ENCODE data around the gene NDRG3.

NDRG3 gene

DNA sequence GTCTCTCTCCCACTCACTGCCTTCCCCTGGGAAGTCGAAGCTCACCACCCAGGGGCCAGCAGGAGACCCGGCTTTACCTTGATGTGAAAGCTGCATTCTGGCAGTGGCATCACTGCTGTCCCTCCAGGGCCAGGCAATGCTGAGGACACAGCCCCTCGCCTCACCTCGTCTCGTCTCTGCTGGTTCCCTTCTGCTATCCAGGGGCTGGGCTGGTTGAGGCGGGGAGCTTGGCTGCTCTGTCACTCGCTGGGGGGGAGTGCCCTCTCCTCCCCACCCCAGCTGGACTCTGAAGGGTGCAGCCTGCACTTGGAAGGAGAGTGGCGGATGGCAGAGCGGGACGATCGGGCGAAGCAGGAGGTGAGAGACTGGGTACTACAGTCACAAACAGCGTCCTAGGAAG is 40.4 kb upstream of the NDRG3 start:
- Histone ChIP-seq H3K27me3 (replicated peaks; ENCODE audit: insufficient read depth, low read length) (no peaks in the 10 kb centered on the region), H4K20me1 (ENCODE audit: insufficient read depth, low read length) (no peaks in the 10 kb centered on the region), H3K4me1 (ENCODE audit: low read length) (no peaks in the 10 kb centered on the region), H3K9me3 (replicated peaks; ENCODE audit: insufficient read depth, low read length) (no peaks in the 10 kb centered on the region), H3K4me3 (ENCODE audit: low read length) (no peak overlapping the region), H3K9me2 (replicated peaks; ENCODE audit: insufficient read depth, low read length) (no peaks in the 10 kb centered on the region), H2AFZ (ENCODE audit: low read length) (no peak overlapping the region), H3K27ac (ENCODE audit: low read length) (no peak overlapping the region), H3K36me3 (replicated peaks; ENCODE audit: insufficient read depth, low read length) (no peaks in the 10 kb centered on the region), H3K79me2 (ENCODE audit: low read length) (no peaks in the 10 kb centered on the region), H3F3A (ENCODE audit: insufficient read depth, low read length) (no peaks in the 10 kb centered on the region), H3K9ac (ENCODE audit: low read length) (no peak overlapping the region), H3K4me2 (ENCODE audit: low read depth, low read length) (no peak overlapping the region)
- DNase-seq = no peak
- TF ChIP-seq EZH2phosphoT487 (IDR thresholded peaks at IDR 0.05; ENCODE audit: low read length) (no peak), EZH2 (optimal IDR thresholded peaks at IDR 0.05; ENCODE audit: low read depth, low read length) (no peak)
- TF ChIP-seq, protein P1, sequence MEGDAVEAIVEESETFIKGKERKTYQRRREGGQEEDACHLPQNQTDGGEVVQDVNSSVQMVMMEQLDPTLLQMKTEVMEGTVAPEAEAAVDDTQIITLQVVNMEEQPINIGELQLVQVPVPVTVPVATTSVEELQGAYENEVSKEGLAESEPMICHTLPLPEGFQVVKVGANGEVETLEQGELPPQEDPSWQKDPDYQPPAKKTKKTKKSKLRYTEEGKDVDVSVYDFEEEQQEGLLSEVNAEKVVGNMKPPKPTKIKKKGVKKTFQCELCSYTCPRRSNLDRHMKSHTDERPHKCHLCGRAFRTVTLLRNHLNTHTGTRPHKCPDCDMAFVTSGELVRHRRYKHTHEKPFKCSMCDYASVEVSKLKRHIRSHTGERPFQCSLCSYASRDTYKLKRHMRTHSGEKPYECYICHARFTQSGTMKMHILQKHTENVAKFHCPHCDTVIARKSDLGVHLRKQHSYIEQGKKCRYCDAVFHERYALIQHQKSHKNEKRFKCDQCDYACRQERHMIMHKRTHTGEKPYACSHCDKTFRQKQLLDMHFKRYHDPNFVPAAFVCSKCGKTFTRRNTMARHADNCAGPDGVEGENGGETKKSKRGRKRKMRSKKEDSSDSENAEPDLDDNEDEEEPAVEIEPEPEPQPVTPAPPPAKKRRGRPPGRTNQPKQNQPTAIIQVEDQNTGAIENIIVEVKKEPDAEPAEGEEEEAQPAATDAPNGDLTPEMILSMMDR (IDR thresholded peaks at IDR 0.05; ENCODE audit: low read length) = no peak

DNA sequence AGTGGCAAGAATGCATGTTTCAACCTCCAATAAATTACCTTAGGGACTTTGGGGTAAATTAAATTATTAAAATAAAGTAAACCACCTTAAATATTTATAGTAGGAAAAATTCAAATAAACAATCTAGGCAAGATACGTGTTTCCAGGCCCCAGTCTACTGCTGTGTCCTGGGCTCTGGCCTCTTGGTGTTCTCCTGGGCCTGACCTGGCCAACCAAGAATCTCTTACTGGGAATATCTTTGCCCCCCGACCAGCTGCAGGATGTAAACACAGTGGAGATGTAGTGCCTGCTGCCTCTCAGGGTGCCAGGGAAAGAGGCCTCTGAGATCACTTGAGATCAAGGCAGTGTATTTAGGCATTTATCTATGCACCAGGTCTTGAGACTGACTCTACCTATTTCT is 39.4 kb upstream of the NDRG3 start:
- Histone ChIP-seq H3K4me2 (ENCODE audit: low read depth, low read length) (no peak overlapping the region), H3K4me1 (ENCODE audit: low read length) (no peaks in the 10 kb centered on the region), H3K9me3 (replicated peaks; ENCODE audit: insufficient read depth, low read length) (no peaks in the 10 kb centered on the region), H3K79me2 (ENCODE audit: low read length) (no peaks in the 10 kb centered on the region), H3K9me2 (replicated peaks; ENCODE audit: insufficient read depth, low read length) (no peaks in the 10 kb centered on the region), H4K20me1 (ENCODE audit: insufficient read depth, low read length) (no peaks in the 10 kb centered on the region), H3K4me3 (ENCODE audit: low read length) (no peak overlapping the region), H3K27ac (ENCODE audit: low read length) (no peak overlapping the region), H2AFZ (ENCODE audit: low read length) (no peak overlapping the region), H3K9ac (ENCODE audit: low read length) (no peak overlapping the region), H3K36me3 (replicated peaks; ENCODE audit: insufficient read depth, low read length) (no peaks in the 10 kb centered on the region), H3F3A (ENCODE audit: insufficient read depth, low read length) (no peaks in the 10 kb centered on the region), H3K27me3 (replicated peaks; ENCODE audit: insufficient read depth, low read length) (no peaks in the 10 kb centered on the region)
- DNase-seq = no peak
- TF ChIP-seq EZH2phosphoT487 (IDR thresholded peaks at IDR 0.05; ENCODE audit: low read length) = no peak
- TF ChIP-seq, protein P1 (IDR thresholded peaks at IDR 0.05; ENCODE audit: low read length) = no peak

- H3K79me2 ChIP-seq (ENCODE audit: low read length) = no peaks in the 10 kb centered on the region
- no peak overlapping the region for H3K27ac ChIP-seq (ENCODE audit: low read length)
- no peak for TF ChIP-seq EZH2 (optimal IDR thresholded peaks at IDR 0.05; ENCODE audit: low read depth, low read length)
- TF ChIP-seq, protein P1 (IDR thresholded peaks at IDR 0.05; ENCODE audit: low read length) = no peak
- TF ChIP-seq EZH2phosphoT487 (IDR thresholded peaks at IDR 0.05; ENCODE audit: low read length) = no peak
These were observed 39.0 kb upstream of the NDRG3 start for GRCh38 chr20:36784900-36785299.

More at GRCh38 chr20:36784900-36785299, 39.0 kb upstream of the NDRG3 start:
- no peaks in the 10 kb centered on the region for H4K20me1 ChIP-seq (ENCODE audit: insufficient read depth, low read length)
- no peak overlapping the region for H2AFZ ChIP-seq (ENCODE audit: low read length)
- H3K9me2 ChIP-seq (replicated peaks; ENCODE audit: insufficient read depth, low read length) = no peaks in the 10 kb centered on the region
- no peaks in the 10 kb centered on the region for H3K27me3 ChIP-seq (replicated peaks; ENCODE audit: insufficient read depth, low read length)
- no peak for DNase-seq
- H3K4me1 ChIP-seq (ENCODE audit: low read length) = no peaks in the 10 kb centered on the region
- H3F3A ChIP-seq (ENCODE audit: insufficient read depth, low read length) = no peaks in the 10 kb centered on the region
- no peak overlapping the region for H3K4me2 ChIP-seq (ENCODE audit: low read depth, low read length)
- H3K9me3 ChIP-seq (replicated peaks; ENCODE audit: insufficient read depth, low read length) = no peaks in the 10 kb centered on the region
- no peak overlapping the region for H3K9ac ChIP-seq (ENCODE audit: low read length)
- H3K4me3 ChIP-seq (ENCODE audit: low read length) = no peak overlapping the region
- no peaks in the 10 kb centered on the region for H3K36me3 ChIP-seq (replicated peaks; ENCODE audit: insufficient read depth, low read length)
